GM19025 (cell line): ENCODE data around the gene LOXL3.

ENCODE experiments used
- ATAC-seq: cut with Tn5 transposase; IDR thresholded peaks from one replicate; pipeline ENCODE4 v1.9.1; 2021; ENCODE audit warnings: mild to moderate bottlenecking, low read depth, moderate library complexity; ENCODE audit not compliant: unreplicated experiment

LOXL3 gene

DNA sequence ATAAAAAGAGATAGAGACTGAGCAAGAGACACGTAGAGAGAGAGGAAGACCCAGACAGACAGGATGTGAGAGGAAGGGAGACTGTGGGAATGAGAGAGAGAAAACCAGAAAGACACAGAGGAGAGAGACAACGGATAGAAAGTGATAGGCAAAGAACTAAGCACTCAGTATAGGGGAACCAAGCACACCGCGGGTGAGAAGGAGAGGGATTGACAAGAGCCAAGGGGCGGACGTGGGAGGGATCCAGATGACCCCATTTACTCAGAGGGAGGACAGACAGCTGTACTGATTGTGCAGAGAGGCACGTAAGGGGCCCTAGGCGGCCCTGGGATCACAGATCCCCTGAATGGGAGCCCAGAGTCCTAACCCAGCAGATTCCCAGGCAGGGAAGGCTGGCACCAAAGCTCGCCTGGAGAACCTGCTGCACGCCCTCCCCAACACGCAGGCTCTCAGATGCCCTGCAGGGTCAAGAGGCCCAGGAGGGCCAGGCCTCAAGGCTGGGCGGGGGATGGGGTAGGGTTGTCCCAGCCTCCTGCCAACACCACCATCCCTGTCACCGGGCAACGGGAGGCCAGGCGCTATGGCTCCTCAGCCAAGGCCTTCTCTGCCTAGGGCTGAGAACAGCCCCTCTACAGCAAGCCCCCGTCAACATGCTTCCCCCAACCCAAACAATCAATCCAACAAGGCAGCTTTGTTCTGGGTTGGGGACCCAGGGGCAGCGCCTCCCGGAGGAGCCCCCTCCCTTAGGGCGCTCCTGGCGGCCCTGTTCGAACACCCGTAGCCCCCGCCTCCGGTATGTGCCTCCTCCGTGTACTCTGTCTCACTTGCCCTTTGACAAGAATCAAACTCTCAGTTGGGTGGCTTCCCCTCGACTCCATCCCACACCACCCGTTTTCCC, 579 bp downstream of the LOXL3 start:
- no peak for ATAC-seq

DNA sequence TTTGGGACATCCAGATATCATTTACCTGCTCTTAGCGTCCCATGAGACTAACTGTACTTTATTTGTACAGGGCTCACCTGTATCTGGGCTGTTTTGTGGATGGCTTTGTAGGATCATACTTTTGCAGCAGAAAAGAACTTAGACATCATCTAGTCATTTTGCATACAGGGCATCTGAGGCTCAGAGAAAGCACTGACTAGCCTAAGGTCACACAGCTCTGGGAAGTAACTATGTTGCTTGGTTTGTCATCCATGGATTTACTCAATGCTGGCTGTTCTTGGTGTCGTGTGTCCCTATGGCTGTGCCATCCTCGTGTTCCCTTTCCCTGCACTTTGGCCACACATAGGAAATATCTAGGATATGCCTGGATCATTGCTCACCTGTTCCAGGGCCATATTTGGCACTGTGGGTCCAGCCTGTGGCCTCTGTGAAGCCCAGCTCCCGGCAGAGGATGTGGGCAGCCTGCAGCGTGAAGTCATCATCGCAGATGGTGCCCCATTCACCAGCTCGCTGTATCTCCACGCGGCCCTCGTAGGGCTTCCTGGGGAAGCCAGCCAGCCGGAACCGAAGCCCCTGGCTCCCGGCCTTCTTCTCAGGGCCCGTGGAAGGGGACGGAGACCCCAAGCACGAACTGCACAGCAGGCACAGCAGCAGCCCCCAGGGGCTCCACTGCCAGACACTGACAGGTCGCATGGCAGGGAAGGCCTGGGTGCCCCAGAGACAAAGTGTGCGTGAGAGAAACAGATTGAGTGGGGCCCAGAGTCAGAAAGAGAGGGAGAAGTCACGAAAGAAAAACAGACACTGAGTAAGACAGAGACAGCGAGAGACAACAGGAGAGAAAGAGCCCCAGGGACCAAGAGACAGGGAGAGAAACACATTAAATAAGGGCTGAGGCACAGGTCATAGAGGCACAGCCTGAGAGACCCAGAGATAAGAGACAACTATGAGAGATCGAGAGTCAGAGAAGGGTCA, 1.5 kb downstream of the LOXL3 start:
- no peak for ATAC-seq

DNA sequence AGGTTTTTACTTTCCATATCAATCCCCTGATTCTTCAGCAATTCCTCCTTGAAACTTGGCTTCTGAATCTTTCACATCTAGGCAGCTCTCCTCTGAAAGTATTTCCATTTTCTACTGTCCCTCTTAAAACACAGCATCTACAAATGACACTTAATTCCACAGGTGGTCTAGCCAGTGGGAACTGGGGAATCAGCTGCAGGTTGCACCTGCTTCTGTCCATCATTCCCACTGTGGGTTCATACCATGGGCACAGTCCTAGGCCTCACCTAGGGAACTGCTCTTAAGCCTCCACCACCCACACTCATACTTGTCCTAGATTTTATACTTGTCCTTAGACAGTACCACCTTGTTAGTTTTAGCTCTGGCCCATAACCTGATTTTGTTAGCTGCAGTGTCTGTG, 2.2 kb downstream of the LOXL3 start:
- ATAC-seq, result no peak

DNA sequence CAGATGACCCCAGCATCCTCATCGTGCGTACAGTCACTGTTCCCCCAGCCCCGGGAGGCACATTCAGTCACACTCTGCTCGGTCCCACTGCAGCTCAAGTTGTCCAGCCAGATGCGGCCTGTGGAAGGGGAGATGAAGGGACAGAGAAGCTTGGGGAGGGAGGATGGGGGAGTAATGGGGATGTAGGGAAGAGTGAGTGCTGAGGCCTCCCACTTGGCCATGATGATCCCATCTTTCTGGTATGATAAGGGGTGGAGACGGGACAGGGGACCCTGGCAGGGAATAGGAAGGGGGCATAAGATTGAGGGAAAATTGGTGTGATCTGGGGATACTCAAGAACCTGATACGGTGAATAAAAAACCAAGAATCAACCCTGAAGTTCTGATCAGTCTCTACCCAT, 3.5 kb downstream of the LOXL3 start:
- no peak for ATAC-seq

DNA sequence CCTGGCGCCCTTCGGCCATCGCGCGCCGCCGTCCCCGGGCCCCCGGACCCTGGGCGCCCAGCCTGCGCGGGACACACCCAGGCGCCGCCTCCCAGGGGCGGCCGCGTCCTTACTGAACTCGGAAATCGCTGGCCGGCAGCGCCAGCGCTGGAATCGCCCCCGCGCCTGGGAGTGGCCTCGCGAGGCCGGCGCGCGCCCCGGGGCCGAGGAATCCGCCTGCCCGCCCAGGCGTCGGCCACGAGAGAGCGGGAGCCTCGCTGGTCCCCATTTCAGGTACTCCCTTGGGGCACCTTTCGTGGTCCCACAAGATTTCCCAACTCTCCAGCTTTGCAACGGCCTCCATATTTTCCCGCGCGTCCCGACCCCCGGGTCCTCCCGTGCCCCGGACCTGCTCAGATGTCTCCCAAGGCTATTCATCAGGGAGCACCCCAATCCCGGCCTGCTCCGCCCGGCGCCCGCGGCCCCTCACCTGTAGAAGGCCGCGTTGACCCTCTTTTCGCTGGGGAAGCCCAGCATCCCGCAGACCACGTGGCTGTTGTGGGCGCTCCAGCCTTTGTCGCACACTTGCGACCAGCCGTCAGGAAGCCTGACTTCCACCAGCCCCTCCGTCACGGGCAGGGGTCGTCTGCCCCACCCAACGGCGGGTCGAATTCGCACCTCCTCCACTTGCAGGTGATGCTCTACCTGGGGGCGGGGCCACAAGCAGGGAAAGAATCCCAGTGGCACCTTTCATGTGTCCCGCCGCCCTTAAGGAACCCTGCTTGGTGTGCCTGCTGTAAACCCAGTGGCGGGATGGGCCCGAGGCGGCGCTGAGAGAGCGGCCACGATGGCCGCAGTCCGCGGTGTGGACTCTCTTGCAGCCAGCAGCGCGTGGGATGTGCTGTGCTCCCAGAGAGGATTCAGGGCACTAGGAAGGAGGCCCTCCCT, 4.6 kb downstream of the LOXL3 start:
- no peak for ATAC-seq

DNA sequence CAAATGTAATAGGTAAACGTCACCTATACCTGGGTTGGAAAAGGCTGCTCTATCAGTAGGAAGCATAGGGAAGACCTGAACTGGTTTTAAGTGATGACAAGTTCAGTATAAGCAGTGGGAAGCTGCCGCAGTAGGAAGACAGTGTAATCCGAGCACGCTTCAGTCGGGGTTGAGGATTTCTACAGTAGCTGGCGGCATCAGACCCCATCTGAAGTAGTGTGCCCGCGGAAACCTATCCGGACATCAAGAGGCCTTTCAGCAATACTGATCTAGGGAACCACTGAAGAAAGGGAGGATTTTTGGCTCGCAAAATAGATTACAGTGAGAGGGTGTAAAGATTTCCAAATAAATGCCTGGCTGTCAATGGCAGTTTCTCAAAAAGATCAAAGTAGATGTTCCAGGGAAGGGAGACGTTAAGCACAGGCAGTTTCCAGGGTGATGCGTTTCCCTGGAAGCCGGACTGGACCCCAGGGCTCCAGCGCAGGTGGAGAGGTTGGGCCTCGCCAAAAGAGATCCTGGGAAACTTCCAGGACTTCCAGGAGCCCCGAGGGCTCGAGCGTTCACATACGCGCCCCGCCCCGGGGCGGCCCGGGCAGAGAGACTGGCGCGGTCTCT, 5.3 kb downstream of the LOXL3 start:
- ATAC-seq, result no peak

DNA sequence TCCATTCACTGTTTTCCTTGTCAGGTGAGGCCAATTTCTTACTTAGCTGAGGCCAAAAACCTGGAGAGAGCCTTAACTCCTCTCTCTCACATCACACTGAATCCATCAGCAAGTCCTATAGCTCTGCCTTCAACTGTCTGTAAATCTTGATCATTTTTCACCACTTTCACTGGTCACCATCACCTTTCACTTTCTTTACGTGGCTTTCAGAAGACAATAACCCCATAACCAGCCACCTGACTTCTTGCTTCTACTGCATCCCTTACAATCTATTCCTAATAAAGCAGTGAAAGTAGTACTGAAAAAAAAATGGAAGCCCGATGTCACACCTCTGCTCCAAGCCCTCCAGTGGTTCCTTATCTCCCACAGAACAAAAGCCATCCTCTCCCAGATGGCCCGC, 7.7 kb downstream of the LOXL3 start:
- ATAC-seq, result no peak

DNA sequence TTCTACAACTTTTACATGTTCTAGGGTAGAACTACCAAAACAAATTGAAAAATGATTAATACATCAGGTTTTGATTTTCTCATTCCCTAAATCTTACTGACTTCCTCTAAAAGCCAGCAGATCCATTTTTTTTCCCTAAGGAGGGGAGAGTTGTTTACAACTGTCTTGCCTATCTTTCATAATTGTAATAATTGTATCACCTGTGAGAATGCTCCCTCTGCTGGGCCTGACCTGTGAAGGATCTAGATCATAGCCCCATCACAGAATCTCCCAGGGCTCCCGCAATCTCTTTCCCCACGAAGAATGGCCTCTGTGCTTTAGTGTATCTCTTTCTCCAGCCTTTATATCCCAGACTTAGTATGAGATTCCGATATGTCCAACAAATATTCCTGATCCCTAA, 9.1 kb downstream of the LOXL3 start:
- no peak for ATAC-seq

DNA sequence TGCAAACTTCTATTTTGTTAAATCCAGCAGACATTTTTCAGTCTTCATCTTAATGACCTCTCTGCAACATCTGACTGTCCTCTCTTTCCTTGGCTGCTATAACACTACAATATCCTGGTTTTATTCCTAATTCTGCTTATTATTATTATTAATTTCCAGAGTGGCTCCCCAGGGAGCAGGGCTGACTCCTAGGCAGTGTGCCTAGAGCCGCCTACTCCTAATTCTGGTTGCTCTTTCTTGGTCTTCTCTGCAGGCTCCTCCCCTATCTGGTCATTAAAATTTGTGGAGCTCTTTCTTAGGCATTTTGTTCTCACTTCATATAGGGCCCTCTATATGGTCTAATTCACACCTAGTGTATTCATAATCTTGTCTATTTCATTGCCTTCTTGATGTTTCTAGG, 10.8 kb downstream of the LOXL3 start:
- ATAC-seq, result no peak

DNA sequence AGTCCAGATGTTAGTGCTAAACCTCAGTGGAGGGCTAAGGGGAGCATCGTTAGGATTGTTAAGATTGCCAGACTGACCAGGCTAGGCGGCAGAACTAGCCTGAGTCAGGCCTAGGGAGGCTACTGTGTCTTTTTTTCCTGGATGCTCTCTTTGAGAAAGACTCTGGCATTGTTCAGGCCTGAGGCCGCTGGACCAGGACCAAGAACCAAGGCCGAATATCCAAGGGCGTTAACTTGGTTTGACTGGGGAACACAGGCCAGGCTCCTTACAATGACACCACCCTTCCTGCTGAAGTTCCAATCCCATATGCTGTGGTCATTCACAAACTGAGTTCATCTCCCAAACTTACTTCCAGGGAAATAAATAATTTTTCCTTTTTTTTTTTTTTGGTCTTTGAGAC, 13.5 kb downstream of the LOXL3 start:
- no peak for ATAC-seq

DNA sequence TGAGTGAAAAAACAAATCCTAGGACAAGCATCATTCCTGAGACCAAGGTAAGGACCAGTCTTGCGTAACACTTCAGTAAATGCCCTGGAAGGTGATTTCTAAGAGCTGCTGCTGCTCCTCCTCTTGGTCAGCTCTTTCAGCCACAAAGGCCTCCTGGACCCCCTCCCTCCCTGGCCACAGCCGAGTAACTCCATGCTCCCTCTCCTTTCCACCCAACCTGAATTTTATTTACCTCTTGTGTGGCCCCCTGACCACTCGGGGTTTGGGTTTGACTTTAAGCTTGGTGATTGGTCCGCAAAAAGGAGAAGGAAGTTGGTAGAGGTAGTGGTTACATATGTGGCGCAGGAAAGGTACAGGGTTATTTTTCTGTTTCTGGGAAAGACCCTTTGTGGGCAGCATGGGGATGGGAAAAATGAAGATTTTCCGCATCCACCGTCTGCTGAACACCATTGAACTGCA, 14.8 kb downstream of the LOXL3 start:
- ATAC-seq, result no peak

DNA sequence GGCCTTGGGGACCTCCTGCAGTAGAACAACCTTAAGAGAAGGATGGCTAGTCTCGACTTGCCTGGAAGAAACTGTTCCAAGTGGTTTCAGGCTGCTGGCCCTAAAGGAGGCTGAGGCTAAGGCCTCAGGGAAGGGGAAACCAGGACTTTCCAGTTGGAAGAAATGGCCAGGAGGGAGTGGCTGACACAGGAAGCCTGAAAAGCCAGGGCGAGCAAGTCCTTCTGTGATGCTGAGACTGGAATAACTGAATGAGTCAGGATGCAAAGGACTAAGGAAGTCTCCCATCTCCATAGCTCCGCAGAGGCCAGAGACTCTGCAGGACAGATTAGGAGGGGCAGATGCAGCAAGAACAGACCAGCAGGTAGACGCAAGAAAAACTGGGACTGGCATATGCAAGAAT, 16.6 kb downstream of the LOXL3 start:
- no peak for ATAC-seq

DNA sequence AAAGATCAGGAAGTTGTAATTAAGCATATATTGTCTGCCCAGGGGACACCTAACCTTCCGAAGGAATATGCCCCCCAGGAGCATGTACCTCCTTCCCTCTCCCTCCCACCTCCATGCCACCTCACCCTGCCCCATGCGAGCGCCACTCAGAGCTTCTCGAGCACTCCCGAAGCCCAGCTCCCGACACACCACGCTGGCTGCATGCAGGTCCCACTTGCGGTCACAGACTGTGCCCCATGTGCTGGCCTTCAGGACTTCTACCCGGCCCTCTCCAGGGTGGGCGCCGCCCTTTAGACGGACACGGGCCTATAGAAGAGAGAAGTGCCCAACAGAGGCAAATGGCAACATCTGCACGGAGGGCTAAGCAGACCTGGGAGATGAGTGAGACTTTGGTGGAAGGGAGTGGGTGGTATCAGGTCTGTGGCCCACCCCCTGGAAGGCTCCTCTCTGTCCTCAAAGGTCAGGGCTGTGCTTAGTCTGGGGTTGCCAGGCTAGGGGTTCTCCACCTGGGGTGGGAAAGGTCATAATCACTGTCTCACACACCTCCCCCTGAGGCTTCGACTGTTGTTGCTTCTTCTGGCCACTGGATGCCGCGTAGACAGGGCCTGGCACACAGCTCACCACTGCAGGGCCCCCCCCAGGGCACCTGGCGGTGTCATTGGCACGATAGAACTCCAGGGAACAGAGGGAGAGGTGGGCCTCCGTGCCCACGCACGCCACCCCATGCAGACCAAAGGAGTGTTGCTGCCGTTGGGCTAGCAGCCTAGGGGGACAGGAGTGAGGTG, 17.4 kb downstream of the LOXL3 start:
- ATAC-seq, result no peak

DNA sequence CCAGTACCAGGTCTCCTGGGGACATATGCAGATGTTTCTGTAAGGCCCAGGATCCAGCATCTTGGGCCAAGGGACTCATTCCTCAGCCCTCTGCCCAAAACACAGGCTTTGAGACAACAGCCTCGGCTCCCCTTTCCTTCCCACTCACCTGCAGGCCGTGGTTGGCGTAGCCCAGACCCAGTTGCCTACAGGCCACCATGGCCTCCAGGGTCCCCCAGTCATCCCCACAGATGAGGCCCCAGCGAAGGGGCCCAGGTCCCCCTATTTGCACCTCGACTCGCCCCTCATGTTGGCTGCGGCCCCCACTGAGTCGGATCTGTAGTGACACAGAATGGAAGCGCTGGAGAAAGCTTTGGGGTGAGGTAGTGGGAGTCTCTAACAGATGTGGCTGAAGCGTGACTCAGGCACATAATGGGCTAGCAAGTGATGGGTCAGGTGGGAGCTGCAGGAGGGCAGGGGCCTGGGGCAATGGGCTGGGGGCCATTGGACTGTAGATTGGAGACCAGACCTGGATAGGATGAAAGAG, 18.2 kb downstream of the LOXL3 start:
- ATAC-seq, result no peak

DNA sequence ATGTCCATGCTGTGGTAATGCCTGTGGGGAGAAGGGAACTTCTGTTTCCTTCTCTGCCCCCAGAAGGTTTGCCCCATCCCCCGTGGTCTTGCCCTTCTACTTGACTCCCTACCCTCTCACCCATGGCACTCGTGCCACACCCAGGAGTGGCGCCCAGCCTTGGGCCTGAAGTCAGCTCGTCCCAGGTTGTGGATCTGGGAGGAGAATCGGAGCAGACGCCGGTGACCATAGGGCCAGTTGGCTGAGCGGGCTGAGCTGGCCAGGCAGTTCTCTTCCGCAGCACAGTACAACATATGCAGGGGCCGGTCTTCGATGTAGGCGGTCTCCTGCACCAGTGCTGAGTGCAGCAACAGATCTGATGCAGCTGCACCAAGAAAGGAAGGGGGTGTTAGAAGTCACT, 19.3 kb downstream of the LOXL3 start:
- no peak for ATAC-seq

DNA sequence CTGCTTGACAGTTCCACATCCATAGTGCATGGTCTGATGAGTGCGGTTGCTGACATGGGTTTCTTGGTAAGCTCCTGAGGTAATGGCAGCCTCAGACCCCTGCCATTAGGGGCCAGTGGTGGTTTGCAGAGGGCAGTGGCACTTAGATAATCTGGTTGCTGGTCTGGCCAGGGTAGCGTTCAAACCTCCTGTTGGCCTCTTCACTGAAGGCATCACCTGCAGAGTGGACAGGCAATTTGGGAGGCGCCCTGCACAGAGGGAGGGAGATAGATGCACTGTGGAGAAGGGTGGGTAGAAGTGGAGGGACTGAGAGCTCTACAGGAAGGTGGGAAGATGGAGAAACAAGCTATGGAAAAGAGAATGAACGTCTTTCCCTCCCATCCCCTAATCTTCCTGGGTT, 20.3 kb downstream of the LOXL3 start:
- ATAC-seq, result no peak

DNA sequence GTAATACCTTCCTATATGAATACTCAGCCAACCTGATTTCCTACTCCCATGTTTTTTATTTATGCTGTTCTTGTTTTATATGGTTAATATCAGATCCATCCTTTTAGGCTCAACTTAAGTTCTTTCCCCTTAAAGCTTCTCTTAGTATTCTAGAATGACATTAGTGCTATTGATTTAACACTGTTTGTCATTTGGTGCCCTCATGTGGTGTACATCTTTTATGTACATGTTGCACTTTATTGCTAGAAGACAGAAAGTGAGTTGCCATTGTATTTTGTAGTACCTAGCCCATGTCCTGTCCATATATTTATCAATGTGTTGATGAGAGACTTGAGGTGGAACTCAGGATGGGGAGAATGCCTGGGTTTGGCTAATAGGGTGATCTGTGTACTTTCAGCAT, 21.5 kb downstream of the LOXL3 start:
- no peak for ATAC-seq

DNA sequence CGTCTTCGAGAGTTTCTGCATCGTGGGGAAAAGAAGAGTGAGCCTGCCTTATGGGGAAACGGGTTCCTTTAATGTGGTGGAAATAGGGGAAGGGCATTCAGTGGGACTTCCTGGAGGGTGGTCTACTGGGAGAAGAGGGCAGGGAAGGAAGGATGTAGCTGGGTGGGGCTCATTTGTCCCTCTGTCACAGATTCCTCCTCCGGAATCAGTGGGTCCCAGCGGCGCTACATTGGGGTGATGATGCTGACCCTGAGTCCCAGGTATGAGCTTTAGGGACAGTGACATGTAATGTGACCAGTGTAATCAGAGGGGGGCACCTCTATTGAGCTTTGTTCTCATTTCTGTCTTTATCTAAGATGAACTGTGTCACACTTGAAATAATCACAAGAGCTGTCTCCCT, 22.1 kb downstream of the LOXL3 start:
- ATAC-seq, result no peak
